ENCODE measurements around the gene KCNJ14.

KCNJ14 gene

GRCh38 chr19:48455171-48455907 is at the start of gene KCNJ14:
Gene KCNJ14 (plus strand): TSS chr19:48455574. CDS start chr19:48461725, 6,151 bp downstream.
- no peak for DNase-seq (ENCODE audit: low read depth)

DNA sequence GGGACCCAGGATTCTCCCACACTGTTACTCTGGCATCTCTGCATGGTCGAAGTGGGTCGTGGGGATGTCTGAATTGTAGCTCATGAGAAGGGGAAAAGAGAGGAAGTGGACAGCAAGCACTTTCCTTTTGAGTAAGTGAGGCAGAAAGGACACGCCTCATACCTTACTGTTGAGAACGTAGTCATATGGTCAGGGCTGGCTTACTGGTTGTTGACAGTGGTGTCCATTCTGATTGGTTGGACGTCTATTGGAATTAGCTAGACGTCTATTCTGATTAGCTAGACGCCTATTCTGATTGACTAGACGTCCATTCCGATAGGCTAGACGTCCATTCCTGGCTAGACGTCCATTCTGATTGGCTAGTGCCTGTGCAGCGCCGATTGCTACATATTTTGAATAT is 49.5 kb upstream of the KCNJ14 start:
- no peak for DNase-seq (ENCODE audit: low read depth)

DNA sequence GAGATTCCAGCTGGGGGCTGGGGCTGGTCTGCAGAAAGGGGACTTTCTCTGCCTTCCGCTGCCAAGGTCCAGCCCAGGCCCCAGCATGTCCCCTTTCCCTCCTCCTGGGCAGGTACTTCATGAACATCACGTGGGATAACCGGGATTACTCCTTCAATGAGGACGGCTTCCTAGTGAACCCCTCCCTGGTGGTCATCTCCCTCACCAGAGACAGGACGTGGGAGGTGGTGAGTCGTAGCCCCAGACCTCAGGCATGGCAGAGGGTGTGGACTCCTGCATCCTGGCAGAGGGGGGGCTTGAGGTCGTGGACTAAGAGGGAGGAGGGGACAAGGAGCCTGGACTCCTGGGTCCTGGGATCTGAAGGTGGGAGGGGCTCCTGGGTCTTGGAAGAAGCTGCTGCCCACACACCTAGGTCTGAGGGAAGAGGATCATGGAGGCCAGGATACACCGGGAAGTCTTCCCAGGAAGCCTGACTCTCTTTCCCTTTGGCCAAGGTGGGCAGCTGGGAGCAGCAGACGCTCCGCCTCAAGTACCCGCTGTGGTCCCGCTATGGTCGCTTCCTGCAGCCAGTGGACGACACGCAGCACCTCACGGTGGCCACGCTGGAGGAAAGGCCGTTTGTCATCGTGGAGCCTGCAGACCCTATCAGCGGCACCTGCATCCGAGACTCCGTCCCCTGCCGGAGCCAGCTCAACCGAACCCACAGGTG is 41.3 kb upstream of the KCNJ14 start:
- no peak for DNase-seq (ENCODE audit: low read depth)

DNA sequence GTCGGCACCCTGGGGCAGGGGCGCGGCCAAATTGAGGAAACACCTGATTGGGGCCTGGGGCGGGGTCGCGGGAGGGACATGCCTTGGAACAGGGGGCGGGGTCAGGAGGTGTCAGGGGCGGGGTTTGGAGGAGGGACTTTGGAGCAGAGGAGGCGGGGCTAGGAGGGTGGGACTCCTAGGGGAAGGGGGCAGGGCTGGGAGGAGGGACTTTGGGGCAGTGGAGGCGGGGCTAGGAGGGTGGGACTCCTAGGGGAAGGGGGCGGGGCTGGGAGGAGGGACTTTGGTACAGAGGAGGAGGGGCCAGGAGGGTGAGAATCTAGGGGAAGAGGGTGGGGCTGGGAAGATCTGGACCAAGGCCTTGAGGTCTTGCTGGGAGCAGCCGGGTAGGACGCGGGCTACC is 40.0 kb upstream of the KCNJ14 start:
- peak; percentile 92 for DNase-seq (ENCODE audit: low read depth)

DNA sequence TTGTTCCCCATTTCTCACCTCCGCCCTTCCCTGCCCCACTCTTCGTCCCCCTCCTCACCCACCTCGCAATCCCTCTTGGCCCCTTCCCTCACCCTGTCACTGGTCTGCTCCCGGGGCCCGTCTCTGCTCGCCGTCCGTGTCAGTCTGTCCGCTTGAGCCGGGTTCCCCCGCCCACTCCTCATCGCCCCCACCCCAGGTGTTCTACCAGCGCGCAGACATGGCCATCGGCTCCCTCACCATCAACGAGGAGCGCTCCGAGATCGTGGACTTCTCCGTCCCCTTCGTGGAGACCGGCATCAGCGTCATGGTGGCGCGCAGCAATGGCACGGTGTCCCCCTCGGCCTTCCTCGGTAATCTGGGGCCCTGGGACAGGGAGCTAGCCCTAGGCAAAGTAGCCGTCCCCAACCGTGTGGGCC is 39.6 kb upstream of the KCNJ14 start:
- DNase-seq (ENCODE audit: low read depth): no peak

DNA sequence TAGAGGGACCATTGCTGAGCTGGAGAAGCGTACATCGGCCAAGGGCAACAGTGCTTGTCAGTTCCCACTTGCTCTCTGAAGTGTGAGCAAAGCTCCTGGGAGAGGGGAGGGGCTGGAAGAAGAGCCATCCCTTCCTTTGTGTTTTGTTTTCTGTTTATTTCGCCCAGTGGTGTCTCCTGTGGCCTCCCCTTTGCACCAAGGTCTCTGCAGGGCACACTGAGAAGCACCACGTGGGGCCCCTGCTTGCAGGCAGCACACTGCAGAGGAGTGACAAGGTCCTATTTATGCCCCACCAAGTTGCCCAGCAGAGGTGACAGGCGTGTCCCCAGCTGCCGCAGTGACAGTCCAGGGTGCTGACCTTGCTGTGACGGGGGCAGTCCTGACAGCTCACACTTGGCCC is 38.0 kb upstream of the KCNJ14 start:
- DNase-seq (ENCODE audit: low read depth): no peak

DNA sequence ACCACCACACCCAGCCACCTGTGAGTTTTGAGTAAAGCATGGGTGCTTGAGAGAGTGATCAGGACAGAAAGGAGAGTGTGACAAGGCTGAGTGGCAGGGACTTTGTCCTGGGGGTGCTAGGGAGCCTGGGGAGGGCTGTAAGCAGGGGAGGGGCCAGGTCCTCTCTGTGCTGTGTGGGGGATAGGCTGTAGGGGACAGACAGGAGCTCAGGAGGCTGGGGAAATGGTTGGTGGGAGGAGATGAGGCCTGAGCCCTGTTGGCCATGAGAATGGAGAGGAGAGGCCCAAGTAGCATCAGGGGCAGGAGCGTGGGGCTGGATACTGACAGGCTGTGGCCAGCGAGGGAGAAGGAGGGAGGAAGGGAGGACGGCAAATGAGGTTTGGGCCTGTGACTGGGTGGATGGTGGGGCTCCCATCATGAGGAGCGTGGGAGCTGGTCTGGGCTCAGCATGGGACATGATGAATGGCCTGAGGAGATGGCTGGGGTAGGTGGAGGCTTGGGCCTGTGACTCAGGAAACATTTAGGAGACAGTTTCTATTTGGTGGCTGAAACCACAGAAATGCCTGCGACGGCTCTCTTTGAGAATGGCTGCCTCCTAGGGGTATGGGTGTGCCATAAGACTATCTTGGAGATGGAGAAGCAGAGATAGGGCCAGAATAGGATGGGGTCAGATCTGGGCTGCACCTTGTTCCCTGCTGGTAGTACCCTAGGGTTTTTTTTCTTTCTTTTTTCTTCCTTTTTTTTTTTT is 36.9 kb upstream of the KCNJ14 start:
- no peak for DNase-seq (ENCODE audit: low read depth)

DNA sequence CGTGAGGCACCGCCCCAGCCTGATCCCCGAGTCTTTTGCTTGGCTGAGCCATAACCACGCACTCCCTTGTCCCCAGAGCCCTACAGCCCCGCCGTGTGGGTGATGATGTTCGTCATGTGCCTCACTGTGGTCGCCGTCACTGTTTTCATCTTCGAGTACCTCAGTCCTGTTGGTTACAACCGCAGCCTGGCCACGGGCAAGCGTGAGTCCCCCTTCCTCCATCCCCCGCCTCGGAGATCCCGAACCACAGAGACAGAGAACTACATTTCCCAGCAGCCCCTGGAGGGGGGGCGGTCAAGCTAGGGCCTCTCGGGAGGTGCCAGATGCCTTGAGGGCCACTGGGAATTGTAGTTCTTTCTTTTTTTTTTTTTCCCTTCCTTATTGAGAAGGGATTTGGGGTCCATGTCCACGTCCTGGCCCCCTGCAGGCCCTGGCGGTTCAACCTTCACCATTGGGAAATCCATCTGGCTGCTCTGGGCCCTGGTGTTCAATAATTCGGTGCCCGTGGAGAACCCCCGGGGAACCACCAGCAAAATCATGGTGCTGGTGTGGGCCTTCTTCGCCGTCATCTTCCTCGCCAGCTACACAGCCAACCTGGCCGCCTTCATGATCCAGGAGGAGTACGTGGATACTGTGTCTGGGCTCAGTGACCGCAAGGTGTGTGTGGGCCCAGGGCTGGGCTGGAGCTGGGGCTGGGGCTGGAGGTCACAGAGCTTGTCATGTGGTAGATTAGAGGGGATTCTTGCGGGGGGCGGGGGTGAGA is 36.0 kb upstream of the KCNJ14 start:
- no peak for DNase-seq (ENCODE audit: low read depth)

GRCh38 chr19:48421548-48421947 is 33.8 kb upstream of the KCNJ14 start:
- no peak for DNase-seq (ENCODE audit: low read depth)

DNA sequence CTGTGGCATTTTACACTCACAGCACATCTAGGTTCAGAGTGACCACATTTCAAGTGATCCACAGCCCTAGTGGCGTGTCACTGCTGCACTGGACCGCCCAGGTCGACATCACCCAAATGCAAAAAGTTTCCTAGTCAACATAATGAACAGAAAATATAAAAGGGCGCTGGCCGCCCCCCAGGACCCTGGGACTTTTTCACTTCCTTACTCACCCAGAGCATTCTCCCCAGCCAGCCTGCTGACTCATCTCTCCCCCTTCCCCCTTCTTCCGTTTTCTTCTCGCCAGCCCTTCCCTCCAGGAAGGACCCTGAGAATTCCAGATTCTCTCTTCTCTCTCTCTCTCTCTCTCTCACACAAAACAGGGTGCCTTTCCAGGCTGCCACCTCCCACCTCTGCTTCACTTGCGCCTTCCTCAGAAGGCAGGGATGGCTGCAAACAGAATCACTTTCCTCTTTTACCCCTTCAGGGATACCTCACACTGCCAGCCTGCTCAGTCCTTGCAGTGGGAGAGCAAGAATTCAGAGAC is 30.6 kb upstream of the KCNJ14 start:
- DNase-seq (ENCODE audit: low read depth): no peak

DNA sequence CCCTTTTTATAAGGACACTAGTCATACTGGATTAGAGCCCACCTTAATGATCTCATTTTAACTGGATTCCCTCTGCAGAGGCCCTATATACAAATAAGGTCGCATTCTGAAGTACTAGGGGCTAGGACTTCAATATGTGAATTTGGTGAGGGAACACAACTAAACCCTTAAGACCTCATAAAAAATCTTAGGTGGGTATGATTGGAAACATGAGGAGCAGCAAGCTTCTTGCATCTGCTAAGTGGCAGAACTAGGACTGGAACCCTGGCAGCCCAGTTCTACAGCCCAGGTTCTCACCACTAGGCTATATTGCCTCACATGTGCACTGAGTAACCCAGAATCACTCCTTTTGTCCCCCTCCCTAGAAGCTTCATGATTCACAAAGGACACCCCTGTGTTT is 26.7 kb upstream of the KCNJ14 start:
- no peak for DNase-seq (ENCODE audit: low read depth)

DNA sequence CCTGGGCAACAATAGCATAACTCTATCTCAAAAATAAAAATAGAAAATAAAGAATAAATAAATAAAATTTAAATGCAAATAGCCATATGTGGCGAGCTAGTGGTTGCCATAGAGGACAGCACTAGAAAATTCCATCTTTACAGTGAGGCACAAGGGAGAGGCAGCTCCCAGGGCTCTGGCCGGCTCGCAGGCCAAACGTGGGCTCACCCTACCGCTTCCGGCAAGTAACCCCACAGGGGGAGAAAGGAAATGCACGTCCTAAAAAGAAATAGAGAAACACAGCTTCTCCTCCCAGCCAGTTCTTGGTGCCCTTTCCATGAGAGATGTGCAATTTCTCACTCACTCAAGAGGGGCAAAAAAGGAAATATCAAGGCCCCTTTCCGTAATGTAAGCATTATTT is 22.0 kb upstream of the KCNJ14 start:
- no peak for DNase-seq (ENCODE audit: low read depth)

- DNase-seq (ENCODE audit: low read depth): no peak
Observed at GRCh38 chr19:48436586-48436985, 18.8 kb upstream of the KCNJ14 start.

GRCh38 chr19:48441360-48442050 is 13.9 kb upstream of the KCNJ14 start:
- DNase-seq (ENCODE audit: low read depth): no peak

GRCh38 chr19:48442116-48443035 is 13.0 kb upstream of the KCNJ14 start:
- DNase-seq (ENCODE audit: low read depth): no peak

DNA sequence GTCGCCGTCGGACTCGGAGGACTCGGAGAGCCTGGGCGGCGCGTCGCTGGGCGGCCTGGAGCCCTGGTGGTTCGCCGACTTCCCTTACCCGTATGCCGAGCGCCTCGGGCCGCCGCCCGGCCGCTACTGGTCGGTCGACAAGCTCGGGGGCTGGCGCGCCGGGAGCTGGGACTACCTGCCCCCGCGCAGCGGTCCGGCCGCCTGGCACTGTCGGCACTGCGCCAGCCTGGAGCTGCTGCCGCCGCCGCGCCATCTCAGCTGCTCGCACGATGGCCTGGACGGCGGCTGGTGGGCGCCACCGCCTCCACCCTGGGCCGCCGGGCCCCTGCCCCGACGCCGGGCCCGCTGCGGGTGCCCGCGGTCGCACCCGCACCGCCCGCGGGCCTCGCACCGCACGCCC is 12.1 kb upstream of the KCNJ14 start:
- DNase-seq (ENCODE audit: low read depth): no peak

- no peak for DNase-seq (ENCODE audit: low read depth)
Observed at GRCh38 chr19:48443731-48444128, 11.6 kb upstream of the KCNJ14 start.

DNA sequence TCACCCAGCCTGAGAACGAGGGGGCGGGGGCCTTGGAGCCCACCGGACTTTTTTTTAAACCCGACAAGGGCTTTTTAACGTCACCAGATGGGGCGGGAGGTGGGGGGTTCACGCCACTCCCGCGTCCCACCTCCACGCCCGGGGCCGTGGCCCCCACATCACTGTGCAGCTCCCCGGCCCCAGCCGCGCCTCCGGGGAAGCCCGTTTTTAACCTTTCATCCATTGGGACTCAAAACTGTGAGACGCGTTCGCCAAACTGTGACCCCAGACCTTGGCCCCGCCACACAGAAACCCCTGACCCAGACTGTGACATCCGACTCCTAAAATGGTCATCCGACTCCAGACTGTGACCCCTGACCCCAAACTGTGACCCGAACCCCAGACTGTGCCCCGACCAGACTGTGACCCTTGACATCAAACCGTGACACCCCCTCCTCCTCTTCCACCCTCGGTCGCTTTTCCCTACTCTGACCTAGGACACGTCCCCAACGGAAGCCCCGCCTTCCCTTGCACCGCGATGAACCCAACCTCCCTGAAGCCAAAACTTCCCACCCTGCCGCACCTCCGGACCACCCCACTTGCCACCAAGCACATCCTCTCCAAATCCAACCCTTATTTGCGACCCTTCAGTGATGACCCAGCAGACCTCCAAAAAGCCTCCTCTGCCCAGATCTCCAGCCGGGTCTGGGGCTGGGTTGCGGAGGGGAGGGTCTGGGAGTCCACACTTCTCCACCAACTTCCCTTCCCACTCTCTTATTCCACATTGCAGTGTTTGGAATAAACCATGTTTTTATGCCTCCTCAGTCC is 11.0 kb upstream of the KCNJ14 start:
- DNase-seq (ENCODE audit: low read depth): no peak

- DNase-seq (ENCODE audit: low read depth): no peak
Observed at GRCh38 chr19:48444936-48445200, 10.5 kb upstream of the KCNJ14 start.

GRCh38 chr19:48445256-48445605 is 10.1 kb upstream of the KCNJ14 start:
- DNase-seq (ENCODE audit: low read depth): peak; percentile 89
